Measurements from ENCODE around the gene ZNF329. TPM values are rescaled to one million over a fixed set of nuclear protein-coding genes. Genes with fewer than 3 reads are reported as not detected.

Gene ZNF329
- total and polyA plus RNA-seq, 2 of the 13 experiments (the other 11 are each of a cell fraction or from before 2014, with no cell fraction given): 3.8 to 9.6 TPM

DNA sequence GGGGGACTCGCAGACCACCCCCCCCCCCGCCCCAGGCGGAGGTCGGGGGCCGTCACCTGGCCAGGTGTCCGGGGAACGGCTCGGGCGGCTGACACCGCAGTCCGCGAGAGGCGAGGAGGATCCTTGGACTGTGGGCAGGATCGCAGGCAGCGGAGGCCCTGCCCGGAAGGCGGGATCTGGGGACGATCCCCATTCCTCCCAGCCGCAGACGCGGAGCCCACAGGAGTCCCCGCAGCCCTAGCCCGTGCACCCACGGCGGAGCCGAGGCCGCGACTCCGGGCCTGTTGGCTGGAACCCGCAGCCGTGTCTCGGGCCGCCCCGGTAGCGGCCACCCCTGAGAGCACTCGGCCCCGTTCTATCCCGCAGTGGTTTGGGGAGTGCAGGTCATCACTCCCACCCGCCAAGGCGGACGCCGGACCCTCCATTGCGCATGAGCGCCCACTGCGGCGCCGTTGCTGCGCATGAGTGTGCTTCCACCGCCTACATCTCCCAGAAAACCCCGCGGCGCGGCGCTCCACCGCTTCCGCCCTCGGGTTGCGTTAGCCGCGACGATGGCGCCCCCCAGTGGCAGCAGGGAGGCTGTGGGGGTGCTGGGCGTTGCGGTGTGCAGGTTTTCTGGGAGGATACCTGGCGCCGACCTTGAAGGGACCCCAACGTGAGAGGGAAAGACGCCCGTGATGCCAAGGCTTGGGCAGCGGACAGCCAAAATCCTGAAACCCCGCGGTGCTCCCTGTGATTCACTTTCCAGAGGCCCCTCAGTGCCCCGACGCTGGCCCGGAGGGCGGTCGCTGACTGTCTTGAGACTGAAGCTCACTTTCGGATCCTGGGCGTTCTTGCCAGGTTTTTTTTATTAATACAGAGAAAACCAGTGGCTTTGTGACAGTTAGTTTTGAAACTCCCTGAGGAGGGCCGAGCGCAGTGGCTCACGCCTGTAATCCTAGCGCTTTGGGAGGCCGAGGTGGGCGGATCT, 4.4 kb upstream of the ZNF329 start (continued):
- TF ChIP-seq, protein P1, sequence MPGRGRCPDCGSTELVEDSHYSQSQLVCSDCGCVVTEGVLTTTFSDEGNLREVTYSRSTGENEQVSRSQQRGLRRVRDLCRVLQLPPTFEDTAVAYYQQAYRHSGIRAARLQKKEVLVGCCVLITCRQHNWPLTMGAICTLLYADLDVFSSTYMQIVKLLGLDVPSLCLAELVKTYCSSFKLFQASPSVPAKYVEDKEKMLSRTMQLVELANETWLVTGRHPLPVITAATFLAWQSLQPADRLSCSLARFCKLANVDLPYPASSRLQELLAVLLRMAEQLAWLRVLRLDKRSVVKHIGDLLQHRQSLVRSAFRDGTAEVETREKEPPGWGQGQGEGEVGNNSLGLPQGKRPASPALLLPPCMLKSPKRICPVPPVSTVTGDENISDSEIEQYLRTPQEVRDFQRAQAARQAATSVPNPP (CRISPR knock-in tag; IDR thresholded peaks at IDR 0.05): peak; percentile 90; the same call in 1 of the 2 replicates
- TF ChIP-seq CHCHD3 (CRISPR knock-in tag; IDR thresholded peaks at IDR 0.05) (no peak), ZBTB7A (CRISPR knock-in tag; IDR thresholded peaks at IDR 0.05) (peak; percentile 39; the same call in 1 of the 2 replicates), MIER3 (CRISPR knock-in tag; IDR thresholded peaks at IDR 0.05; ENCODE audit: borderline replicate concordance) (peak; percentile 82; the same call in 1 of the 2 replicates), ZFP90 (CRISPR knock-in tag; IDR thresholded peaks at IDR 0.05; ENCODE audit: borderline replicate concordance) (peak; percentile 87; the same call in 1 of the 2 replicates), KLF6 (CRISPR knock-in tag; IDR thresholded peaks at IDR 0.05) (peak; percentile 73; the same call in 1 of the 2 replicates), ZSCAN31 (CRISPR knock-in tag; IDR thresholded peaks at IDR 0.05; ENCODE audit: low read depth) (peak; percentile 53; the same call in 1 of the 2 replicates), HIVEP1 (CRISPR knock-in tag; IDR thresholded peaks at IDR 0.05) (no peak; the same call in 1 of the 2 replicates), PCBP1 (IDR thresholded peaks at IDR 0.05; ENCODE audit: borderline replicate concordance, low read depth, low read length) (no peak)
- TF ChIP-seq, protein P2, sequence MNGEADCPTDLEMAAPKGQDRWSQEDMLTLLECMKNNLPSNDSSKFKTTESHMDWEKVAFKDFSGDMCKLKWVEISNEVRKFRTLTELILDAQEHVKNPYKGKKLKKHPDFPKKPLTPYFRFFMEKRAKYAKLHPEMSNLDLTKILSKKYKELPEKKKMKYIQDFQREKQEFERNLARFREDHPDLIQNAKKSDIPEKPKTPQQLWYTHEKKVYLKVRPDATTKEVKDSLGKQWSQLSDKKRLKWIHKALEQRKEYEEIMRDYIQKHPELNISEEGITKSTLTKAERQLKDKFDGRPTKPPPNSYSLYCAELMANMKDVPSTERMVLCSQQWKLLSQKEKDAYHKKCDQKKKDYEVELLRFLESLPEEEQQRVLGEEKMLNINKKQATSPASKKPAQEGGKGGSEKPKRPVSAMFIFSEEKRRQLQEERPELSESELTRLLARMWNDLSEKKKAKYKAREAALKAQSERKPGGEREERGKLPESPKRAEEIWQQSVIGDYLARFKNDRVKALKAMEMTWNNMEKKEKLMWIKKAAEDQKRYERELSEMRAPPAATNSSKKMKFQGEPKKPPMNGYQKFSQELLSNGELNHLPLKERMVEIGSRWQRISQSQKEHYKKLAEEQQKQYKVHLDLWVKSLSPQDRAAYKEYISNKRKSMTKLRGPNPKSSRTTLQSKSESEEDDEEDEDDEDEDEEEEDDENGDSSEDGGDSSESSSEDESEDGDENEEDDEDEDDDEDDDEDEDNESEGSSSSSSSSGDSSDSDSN (CRISPR knock-in tag; IDR thresholded peaks at IDR 0.05): peak; percentile 94
- TF ChIP-seq, protein P3, sequence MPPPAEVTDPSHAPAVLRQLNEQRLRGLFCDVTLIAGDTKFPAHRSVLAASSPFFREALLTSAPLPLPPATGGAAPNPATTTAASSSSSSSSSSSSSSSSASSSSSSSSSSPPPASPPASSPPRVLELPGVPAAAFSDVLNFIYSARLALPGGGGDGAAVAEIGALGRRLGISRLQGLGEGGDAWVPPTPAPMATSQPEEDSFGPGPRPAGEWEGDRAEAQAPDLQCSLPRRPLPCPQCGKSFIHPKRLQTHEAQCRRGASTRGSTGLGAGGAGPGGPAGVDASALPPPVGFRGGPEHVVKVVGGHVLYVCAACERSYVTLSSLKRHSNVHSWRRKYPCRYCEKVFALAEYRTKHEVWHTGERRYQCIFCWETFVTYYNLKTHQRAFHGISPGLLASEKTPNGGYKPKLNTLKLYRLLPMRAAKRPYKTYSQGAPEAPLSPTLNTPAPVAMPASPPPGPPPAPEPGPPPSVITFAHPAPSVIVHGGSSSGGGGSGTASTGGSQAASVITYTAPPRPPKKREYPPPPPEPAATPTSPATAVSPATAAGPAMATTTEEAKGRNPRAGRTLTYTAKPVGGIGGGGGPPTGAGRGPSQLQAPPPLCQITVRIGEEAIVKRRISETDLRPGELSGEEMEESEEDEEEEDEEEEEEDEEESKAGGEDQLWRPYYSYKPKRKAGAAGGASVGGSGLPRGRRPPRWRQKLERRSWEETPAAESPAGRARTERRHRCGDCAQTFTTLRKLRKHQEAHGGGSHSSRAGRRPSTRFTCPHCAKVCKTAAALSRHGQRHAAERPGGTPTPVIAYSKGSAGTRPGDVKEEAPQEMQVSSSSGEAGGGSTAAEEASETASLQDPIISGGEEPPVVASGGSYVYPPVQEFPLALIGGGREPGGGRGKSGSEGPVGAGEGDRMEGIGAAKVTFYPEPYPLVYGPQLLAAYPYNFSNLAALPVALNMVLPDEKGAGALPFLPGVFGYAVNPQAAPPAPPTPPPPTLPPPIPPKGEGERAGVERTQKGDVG (CRISPR knock-in tag; IDR thresholded peaks at IDR 0.05; ENCODE audit: borderline replicate concordance): peak; percentile 74; the same call in 1 of the 2 replicates
- TF ChIP-seq, protein P4, sequence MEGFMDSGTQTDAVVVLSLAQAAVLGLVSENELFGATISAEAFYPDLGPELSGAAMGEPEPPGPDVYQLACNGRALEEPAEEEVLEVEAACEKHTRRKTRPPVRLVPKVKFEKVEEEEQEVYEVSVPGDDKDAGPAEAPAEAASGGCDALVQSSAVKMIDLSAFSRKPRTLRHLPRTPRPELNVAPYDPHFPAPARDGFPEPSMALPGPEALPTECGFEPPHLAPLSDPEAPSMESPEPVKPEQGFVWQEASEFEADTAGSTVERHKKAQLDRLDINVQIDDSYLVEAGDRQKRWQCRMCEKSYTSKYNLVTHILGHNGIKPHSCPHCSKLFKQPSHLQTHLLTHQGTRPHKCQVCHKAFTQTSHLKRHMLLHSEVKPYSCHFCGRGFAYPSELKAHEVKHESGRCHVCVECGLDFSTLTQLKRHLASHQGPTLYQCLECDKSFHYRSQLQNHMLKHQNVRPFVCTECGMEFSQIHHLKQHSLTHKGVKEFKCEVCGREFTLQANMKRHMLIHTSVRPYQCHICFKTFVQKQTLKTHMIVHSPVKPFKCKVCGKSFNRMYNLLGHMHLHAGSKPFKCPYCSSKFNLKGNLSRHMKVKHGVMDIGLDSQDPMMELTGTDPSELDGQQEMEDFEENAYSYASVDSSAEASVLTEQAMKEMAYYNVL (CRISPR knock-in tag; IDR thresholded peaks at IDR 0.05; ENCODE audit: borderline replicate concordance): peak; percentile 48; the same call in 1 of the 2 replicates
- TF ChIP-seq, protein P5, sequence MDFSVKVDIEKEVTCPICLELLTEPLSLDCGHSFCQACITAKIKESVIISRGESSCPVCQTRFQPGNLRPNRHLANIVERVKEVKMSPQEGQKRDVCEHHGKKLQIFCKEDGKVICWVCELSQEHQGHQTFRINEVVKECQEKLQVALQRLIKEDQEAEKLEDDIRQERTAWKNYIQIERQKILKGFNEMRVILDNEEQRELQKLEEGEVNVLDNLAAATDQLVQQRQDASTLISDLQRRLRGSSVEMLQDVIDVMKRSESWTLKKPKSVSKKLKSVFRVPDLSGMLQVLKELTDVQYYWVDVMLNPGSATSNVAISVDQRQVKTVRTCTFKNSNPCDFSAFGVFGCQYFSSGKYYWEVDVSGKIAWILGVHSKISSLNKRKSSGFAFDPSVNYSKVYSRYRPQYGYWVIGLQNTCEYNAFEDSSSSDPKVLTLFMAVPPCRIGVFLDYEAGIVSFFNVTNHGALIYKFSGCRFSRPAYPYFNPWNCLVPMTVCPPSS (IDR thresholded peaks at IDR 0.05): no peak
- TF ChIP-seq, protein P6, sequence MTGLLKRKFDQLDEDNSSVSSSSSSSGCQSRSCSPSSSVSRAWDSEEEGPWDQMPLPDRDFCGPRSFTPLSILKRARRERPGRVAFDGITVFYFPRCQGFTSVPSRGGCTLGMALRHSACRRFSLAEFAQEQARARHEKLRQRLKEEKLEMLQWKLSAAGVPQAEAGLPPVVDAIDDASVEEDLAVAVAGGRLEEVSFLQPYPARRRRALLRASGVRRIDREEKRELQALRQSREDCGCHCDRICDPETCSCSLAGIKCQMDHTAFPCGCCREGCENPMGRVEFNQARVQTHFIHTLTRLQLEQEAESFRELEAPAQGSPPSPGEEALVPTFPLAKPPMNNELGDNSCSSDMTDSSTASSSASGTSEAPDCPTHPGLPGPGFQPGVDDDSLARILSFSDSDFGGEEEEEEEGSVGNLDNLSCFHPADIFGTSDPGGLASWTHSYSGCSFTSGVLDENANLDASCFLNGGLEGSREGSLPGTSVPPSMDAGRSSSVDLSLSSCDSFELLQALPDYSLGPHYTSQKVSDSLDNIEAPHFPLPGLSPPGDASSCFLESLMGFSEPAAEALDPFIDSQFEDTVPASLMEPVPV (CRISPR knock-in tag; IDR thresholded peaks at IDR 0.05): peak; percentile 82; the same call in 1 of the 2 replicates
